GM18511 (cell line): ENCODE measurements around the gene ENO3.

Source experiments
- ATAC-seq: cut with Tn5 transposase; IDR thresholded peaks from one replicate; pipeline ENCODE4 v1.9.1; 2021; ENCODE audit warnings: mild to moderate bottlenecking, moderate library complexity; ENCODE audit not compliant: unreplicated experiment

Gene ENO3

GRCh38 chr17:4972322-4972721 lies 21.4 kb downstream of the ENO3 start:
- ATAC-seq: no peak

GRCh38 chr17:4972752-4973151 lies 21.8 kb downstream of the ENO3 start:
- no peak for ATAC-seq

- no peak for ATAC-seq
These were observed 22.6 kb downstream of the ENO3 start for GRCh38 chr17:4973256-4974114.

GRCh38 chr17:4974115-4974670 lies 23.3 kb downstream of the ENO3 start:
- no peak for ATAC-seq

- ATAC-seq: no peak
These were observed 27.8 kb downstream of the ENO3 start for GRCh38 chr17:4978726-4979125.

- ATAC-seq: no peak
These were observed 29.8 kb downstream of the ENO3 start for GRCh38 chr17:4980644-4981216.

GRCh38 chr17:4982305-4982704 lies 31.4 kb downstream of the ENO3 start:
- ATAC-seq: no peak

- ATAC-seq: no peak
These were observed 35.5 kb downstream of the ENO3 start for GRCh38 chr17:4986403-4986802.

GRCh38 chr17:4986951-4987766 lies 36.2 kb downstream of the ENO3 start, which contains the start of gene CAMTA2:
Gene CAMTA2, minus strand, starts transcription at chr17:4987675. Its CDS starts 1,453 bp downstream, at chr17:4986222.
- peak; percentile 79 for ATAC-seq

- peak; percentile 10 for ATAC-seq
These were observed 37.0 kb downstream of the ENO3 start for GRCh38 chr17:4987767-4988567.

- no peak for ATAC-seq
These were observed 43.2 kb downstream of the ENO3 start for GRCh38 chr17:4994081-4994595.

- ATAC-seq: peak; percentile 86
These were observed 46.5 kb downstream of the ENO3 start, which contains the start of the genes INCA1 and KIF1C for GRCh38 chr17:4997302-4998026. Gene INCA1, minus strand, starts transcription at chr17:4997522. Its CDS starts 3,085 bp downstream, at chr17:4994437. Gene KIF1C, plus strand, starts transcription at chr17:4997950. Its CDS starts 2,297 bp downstream, at chr17:5000247.

GRCh38 chr17:4998027-4998731 lies 47.3 kb downstream of the ENO3 start:
- ATAC-seq: peak; percentile 23

- no peak for ATAC-seq
These were observed 48.0 kb downstream of the ENO3 start for GRCh38 chr17:4998732-4999429.

- ATAC-seq: no peak
These were observed 48.6 kb downstream of the ENO3 start for GRCh38 chr17:4999430-5000093.

- ATAC-seq: no peak
These were observed 49.3 kb downstream of the ENO3 start for GRCh38 chr17:5000237-5000639.

- no peak for ATAC-seq
These were observed 51.3 kb downstream of the ENO3 start for GRCh38 chr17:5002121-5002788.
